GM12872 (cell line): ENCODE results near the gene NCOA6.

Source experiments
- CTCF ChIP-seq: IDR thresholded peaks from 3 replicates; pipeline ENCODE4 v1.5.1; 2011; ENCODE audit warnings: low read depth, mild to moderate bottlenecking, low read length, moderate library complexity; ENCODE audit not compliant: insufficient read depth

Gene NCOA6

DNA sequence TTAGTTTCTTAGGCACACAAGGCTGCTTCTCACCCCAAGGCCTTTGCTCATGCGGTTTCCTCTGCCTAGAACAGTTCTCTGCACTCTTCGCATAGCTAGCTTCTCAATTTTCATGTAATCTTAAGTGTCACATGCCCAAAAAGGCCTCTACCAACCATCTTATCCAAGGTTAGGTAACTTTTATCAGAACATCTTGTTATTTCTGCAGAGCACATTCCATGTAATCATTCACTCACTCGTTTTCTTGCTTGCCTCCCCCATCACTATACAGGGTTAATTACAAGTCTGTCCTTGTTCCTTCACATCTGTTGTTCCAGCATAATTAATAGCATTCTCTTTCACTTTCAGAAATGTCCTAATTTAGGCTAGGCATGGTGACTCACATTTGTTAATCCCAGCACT lies 53.8 kb downstream of the NCOA6 start:
- no peak for TF ChIP-seq CTCF

- no peak for TF ChIP-seq CTCF
Observed at GRCh38 chr20:34768096-34768495, 57.4 kb downstream of the NCOA6 start.

GRCh38 chr20:34762031-34762555 lies 63.4 kb downstream of the NCOA6 start:
- no peak for TF ChIP-seq CTCF

GRCh38 chr20:34755367-34755766 lies 70.1 kb downstream of the NCOA6 start:
- TF ChIP-seq CTCF = no peak

GRCh38 chr20:34754611-34755010 lies 70.8 kb downstream of the NCOA6 start:
- no peak for TF ChIP-seq CTCF

GRCh38 chr20:34753706-34754461 lies 71.6 kb downstream of the NCOA6 start:
- TF ChIP-seq CTCF = peak; percentile 29; the same call in 2 of the 3 replicates

DNA sequence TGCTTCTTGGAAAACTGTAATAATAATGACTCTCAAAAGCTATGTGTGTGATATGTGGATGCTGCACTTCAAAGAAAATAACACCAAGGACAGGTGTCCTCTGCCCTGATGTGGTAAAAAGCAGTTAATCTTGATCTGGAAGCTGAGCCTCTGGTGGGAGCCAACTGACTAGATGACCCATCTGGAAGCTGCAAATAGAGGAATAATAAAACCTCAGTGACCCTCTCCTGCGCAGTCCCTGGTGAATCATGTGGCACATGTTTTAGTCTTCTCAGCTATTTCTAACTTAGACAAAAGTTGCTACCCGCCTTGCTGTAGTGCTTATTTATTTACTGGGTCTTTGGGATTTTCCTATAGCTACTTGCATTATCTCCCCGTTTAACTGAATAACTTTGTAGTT lies 74.0 kb downstream of the NCOA6 start:
- no peak for TF ChIP-seq CTCF
